Thymus (tissue), 11 donors: Measurements from ENCODE around the gene IFT122. TPM values are rescaled to one million over a fixed set of nuclear protein-coding genes. Genes with fewer than 3 reads are reported as not detected.
"Not testable (repeated sequence)": the region's sequence is repeated elsewhere in the genome, so short reads cannot be mapped to it uniquely, and the experiment has no call there.

ENCODE experiments used
- DNase-seq, 9 donors: peaks; one replicate each; pipeline ENCODE4 v3.0.0-alpha.2; 2013; ENCODE audit warnings: low spot score in 9 of 9, low read depth in 6 of 9, missing footprints in 1 of 9
- H3K27ac ChIP-seq, 2 donors: one replicate each; pipeline ENCODE4 v1.5.1; 2013; ENCODE audit warnings: control low read depth in 1 of 2, low read depth in 1 of 2, low read length in 1 of 2, mild to moderate bottlenecking in 1 of 2, moderate library complexity in 1 of 2
- H3K27me3 ChIP-seq, 2 donors: one replicate each; pipeline ENCODE4 v1.5.1; 2013; ENCODE audit warnings: low read length in 1 of 2; ENCODE audit not compliant: control insufficient read depth in 2 of 2, insufficient read depth in 1 of 2
- H3K36me3 ChIP-seq, 2 donors: one replicate each; pipeline ENCODE4 v1.5.1; 2013; ENCODE audit warnings: low read length in 1 of 2, mild to moderate bottlenecking in 1 of 2, moderate library complexity in 1 of 2; ENCODE audit not compliant: control insufficient read depth in 2 of 2, insufficient read depth in 2 of 2
- H3K4me1 ChIP-seq, 2 donors: one replicate each; pipeline ENCODE4 v1.5.1; 2013; ENCODE audit warnings: low read length in 2 of 2; ENCODE audit not compliant: control insufficient read depth in 2 of 2, insufficient read depth in 2 of 2
- H3K4me3 ChIP-seq, 2 donors: one replicate each; pipeline ENCODE4 v1.5.1; 2013; ENCODE audit warnings: low read length in 2 of 2, control low read depth in 1 of 2, mild to moderate bottlenecking in 1 of 2
- H3K9me3 ChIP-seq, 2 donors: one replicate each; pipeline ENCODE4 v1.5.1; 2013; ENCODE audit warnings: low read length in 1 of 2, mild to moderate bottlenecking in 1 of 2; ENCODE audit not compliant: control insufficient read depth in 2 of 2, insufficient read depth in 1 of 2
- WGBS: extraction: QIAGEN DNeasy Blood & Tissue Kit; methylation state at CpG from one replicate; pipeline ENCODE4 v1.1.7; 2013; 5-methylcytosine and 5-hydroxymethylcytosine counted together
- polyA plus RNA-seq: library from polyadenylated mRNA; stranded (reverse); fragments of 200-250 nt; gene quantifications from one replicate; pipeline ENCODE4 v1.2.3, GENCODE V29; 2013
- total RNA-seq: library from RNA; stranded (reverse); fragments of 120-200 nt; gene quantifications from one replicate; pipeline ENCODE4 v1.2.4, GENCODE V29; 2013
- donor health status: healthy.

IFT122 gene
- total and polyA plus RNA-seq, 2 donors, result 10.0 to 14.5 TPM

GRCh38 chr3:129507181-129507831 lies 67.3 kb downstream of the IFT122 start:
- Histone ChIP-seq H3K27me3 (no peaks in the 10 kb centered on the region), H3K4me3 (no peak overlapping the region), H3K9me3 (no peaks in the 10 kb centered on the region), H3K36me3 (peaks cover 47 to 49% of the 10 kb centered on the region in 2 donors), H3K4me1 (no peaks in the 10 kb centered on the region), H3K27ac (no peak overlapping the region)
- WGBS, result 96% methylated on average over 9 of the region's 9 CpGs
- DNase-seq, result no peak

- peaks cover 30 to 55% of the 10 kb centered on the region in 2 donors for H3K36me3 ChIP-seq
- DNase-seq, result no peak
- H3K4me1 ChIP-seq, result no peaks in the 10 kb centered on the region
- H3K9me3 ChIP-seq, result no peaks in the 10 kb centered on the region
- no peaks in the 10 kb centered on the region for H3K27me3 ChIP-seq
- no peak overlapping the region for H3K27ac ChIP-seq
- H3K4me3 ChIP-seq, result no peak overlapping the region
Measured at GRCh38 chr3:129512595-129512994, 72.6 kb downstream of the IFT122 start.

- 96% methylated on average over 8 of the region's 8 CpGs for WGBS
- no peaks in the 10 kb centered on the region for H3K4me1 ChIP-seq
- H3K4me3 ChIP-seq, result no peak overlapping the region
- no peak for DNase-seq
- no peaks in the 10 kb centered on the region for H3K9me3 ChIP-seq
- no peaks in the 10 kb centered on the region for H3K27me3 ChIP-seq
- peaks cover 26 to 61% of the 10 kb centered on the region in 2 donors for H3K36me3 ChIP-seq
- no peak overlapping the region for H3K27ac ChIP-seq
Measured at GRCh38 chr3:129513705-129514104, 73.7 kb downstream of the IFT122 start.

GRCh38 chr3:129514110-129514509 lies 74.1 kb downstream of the IFT122 start:
- no peaks in the 10 kb centered on the region for H3K4me1 ChIP-seq
- H3K9me3 ChIP-seq, result no peaks in the 10 kb centered on the region
- WGBS, result 98% methylated on average over 10 of the region's 10 CpGs
- H3K4me3 ChIP-seq, result no peak overlapping the region
- no peak overlapping the region for H3K27ac ChIP-seq
- peaks cover 26 to 64% of the 10 kb centered on the region in 2 donors for H3K36me3 ChIP-seq
- DNase-seq, result no peak
- H3K27me3 ChIP-seq, result no peaks in the 10 kb centered on the region

GRCh38 chr3:129514563-129514962 lies 74.5 kb downstream of the IFT122 start:
- Histone ChIP-seq H3K9me3 (no peaks in the 10 kb centered on the region), H3K27me3 (no peaks in the 10 kb centered on the region), H3K36me3 (peaks cover 28 to 69% of the 10 kb centered on the region in 2 donors), H3K4me3 (no peak overlapping the region), H3K27ac (no peak overlapping the region), H3K4me1 (no peaks in the 10 kb centered on the region)
- DNase-seq, result no peak
- WGBS, result 98% methylated on average over 6 of the region's 6 CpGs

- DNase-seq, H3K27ac ChIP-seq, H3K4me1 ChIP-seq, H3K27me3 ChIP-seq, H3K9me3 ChIP-seq, H3K4me3 ChIP-seq: not testable (repeated sequence)
- 98% methylated on average over 18 of the region's 25 CpGs for WGBS
- peaks cover 28 to 75% of the 10 kb centered on the region in 2 donors for H3K36me3 ChIP-seq
Measured at GRCh38 chr3:129515108-129515820, 75.2 kb downstream of the IFT122 start.

GRCh38 chr3:129515821-129516432 lies 75.9 kb downstream of the IFT122 start:
- WGBS, result 98% methylated on average over 7 of the region's 7 CpGs
- peaks cover 28 to 71% of the 10 kb centered on the region in 2 donors for H3K36me3 ChIP-seq
- H3K4me3 ChIP-seq, DNase-seq, H3K4me1 ChIP-seq, H3K27ac ChIP-seq, H3K9me3 ChIP-seq, H3K27me3 ChIP-seq: not testable (repeated sequence)

GRCh38 chr3:129517516-129517915 lies 77.5 kb downstream of the IFT122 start:
- no peak for DNase-seq
- no peaks in the 10 kb centered on the region for H3K27me3 ChIP-seq
- H3K36me3 ChIP-seq, result peaks cover 24 to 63% of the 10 kb centered on the region in 2 donors
- 97% methylated on average over 7 of the region's 7 CpGs for WGBS
- no peaks in the 10 kb centered on the region for H3K9me3 ChIP-seq
- no peaks in the 10 kb centered on the region for H3K4me1 ChIP-seq
- no peak overlapping the region for H3K4me3 ChIP-seq
- H3K27ac ChIP-seq, result no peak overlapping the region

GRCh38 chr3:129518038-129518561 lies 78.1 kb downstream of the IFT122 start:
- DNase-seq, result no peak
- Histone ChIP-seq H3K27ac (no peak overlapping the region), H3K4me3 (no peak overlapping the region), H3K4me1 (no peaks in the 10 kb centered on the region), H3K9me3 (no peaks in the 10 kb centered on the region), H3K27me3 (no peaks in the 10 kb centered on the region), H3K36me3 (peaks cover 18 to 58% of the 10 kb centered on the region in 2 donors)
- WGBS, result 97% methylated on average over 8 of the region's 8 CpGs
